GM21526 (cell line): ENCODE measurements around the gene PKNOX2.

Experiments used
- ATAC-seq: cut with Tn5 transposase; IDR thresholded peaks from one replicate; pipeline ENCODE4 v1.9.1; 2021; ENCODE audit warnings: moderate library complexity; ENCODE audit not compliant: unreplicated experiment, low FRiP score

PKNOX2 gene

GRCh38 chr11:125228445-125228844, 63.9 kb downstream of the PKNOX2 start:
- ATAC-seq: no peak

GRCh38 chr11:125228993-125229392, 64.4 kb downstream of the PKNOX2 start:
- ATAC-seq: no peak

- ATAC-seq: no peak
Observed at GRCh38 chr11:125229916-125230315, 65.4 kb downstream of the PKNOX2 start.

GRCh38 chr11:125233116-125233515, 68.6 kb downstream of the PKNOX2 start:
- no peak for ATAC-seq

- ATAC-seq: no peak
Observed at GRCh38 chr11:125233736-125234275, 69.3 kb downstream of the PKNOX2 start.

GRCh38 chr11:125235071-125235471, 70.5 kb downstream of the PKNOX2 start:
- no peak for ATAC-seq

- no peak for ATAC-seq
Observed at GRCh38 chr11:125236072-125236825, 71.7 kb downstream of the PKNOX2 start.

GRCh38 chr11:125239585-125240560, 75.3 kb downstream of the PKNOX2 start:
- no peak for ATAC-seq

- ATAC-seq: no peak
Observed at GRCh38 chr11:125241104-125241503, 76.6 kb downstream of the PKNOX2 start.

GRCh38 chr11:125242141-125242775, 77.7 kb downstream of the PKNOX2 start:
- ATAC-seq: no peak

GRCh38 chr11:125244166-125244565, 79.6 kb downstream of the PKNOX2 start:
- no peak for ATAC-seq

GRCh38 chr11:125245299-125245698, 80.7 kb downstream of the PKNOX2 start:
- ATAC-seq: no peak

GRCh38 chr11:125247431-125247830, 82.9 kb downstream of the PKNOX2 start:
- ATAC-seq: no peak

- no peak for ATAC-seq
Observed at GRCh38 chr11:125250318-125251213, 86.0 kb downstream of the PKNOX2 start.

- ATAC-seq: no peak
Observed at GRCh38 chr11:125251214-125251545, 86.6 kb downstream of the PKNOX2 start.

GRCh38 chr11:125251956-125252355, 87.4 kb downstream of the PKNOX2 start:
- ATAC-seq: no peak

GRCh38 chr11:125253289-125253688, 88.7 kb downstream of the PKNOX2 start:
- no peak for ATAC-seq

- no peak for ATAC-seq
Observed at GRCh38 chr11:125253795-125254525, 89.4 kb downstream of the PKNOX2 start.

GRCh38 chr11:125256541-125257189, 92.1 kb downstream of the PKNOX2 start:
- ATAC-seq: no peak
